GM12875 (cell line): ENCODE measurements around the gene ABTB2.

ENCODE experiments used
- H3K4me3 ChIP-seq: one replicate; pipeline ENCODE4 v1.5.1; 2011; ENCODE audit warnings: low read depth, low read length, control low read depth
- TF ChIP-seq, protein P1 (sequence below): IDR thresholded peaks from 2 replicates; pipeline ENCODE4 v1.5.1; 2011; ENCODE audit warnings: low read depth, mild to moderate bottlenecking, control low read depth, inconsistent platforms, low read length, moderate library complexity, borderline replicate concordance; ENCODE audit not compliant: insufficient read depth

Gene ABTB2

DNA sequence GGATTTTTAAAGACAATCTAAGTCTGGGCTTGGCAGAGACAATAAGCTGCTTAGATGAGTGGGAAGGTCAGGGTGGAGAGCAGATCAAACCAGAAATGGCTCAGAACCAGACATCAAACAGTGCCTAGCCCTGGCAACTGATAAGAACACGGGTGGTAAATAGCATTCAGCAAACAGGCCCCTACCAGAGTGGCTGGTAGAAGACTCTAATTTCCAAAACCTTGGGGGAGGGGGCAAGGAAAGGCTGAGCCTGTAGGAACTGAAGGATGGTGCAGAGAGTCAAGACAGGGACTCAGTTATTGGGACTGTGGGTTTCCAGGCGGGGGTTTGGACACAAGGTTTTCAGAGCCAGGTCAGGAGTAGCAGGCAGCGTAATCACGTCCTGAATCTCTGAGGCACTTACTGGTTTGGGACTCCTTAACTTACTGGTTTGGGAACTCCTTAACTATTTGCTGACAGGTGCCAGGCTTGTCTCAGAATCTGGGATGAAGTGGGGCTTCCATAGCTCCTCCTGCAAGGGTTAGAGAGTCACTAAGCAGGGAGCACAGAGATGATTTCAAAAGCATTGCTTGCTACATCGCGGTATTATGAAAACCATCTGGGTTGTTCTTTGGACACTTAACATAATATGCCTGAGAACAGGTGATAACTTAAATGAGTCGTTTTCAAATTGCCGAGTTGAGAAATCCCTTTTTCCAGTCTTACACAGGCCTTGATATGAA is 5.7 kb upstream of the ABTB2 start:
- H3K4me3 ChIP-seq, result no peak overlapping the region
- TF ChIP-seq, protein P1, sequence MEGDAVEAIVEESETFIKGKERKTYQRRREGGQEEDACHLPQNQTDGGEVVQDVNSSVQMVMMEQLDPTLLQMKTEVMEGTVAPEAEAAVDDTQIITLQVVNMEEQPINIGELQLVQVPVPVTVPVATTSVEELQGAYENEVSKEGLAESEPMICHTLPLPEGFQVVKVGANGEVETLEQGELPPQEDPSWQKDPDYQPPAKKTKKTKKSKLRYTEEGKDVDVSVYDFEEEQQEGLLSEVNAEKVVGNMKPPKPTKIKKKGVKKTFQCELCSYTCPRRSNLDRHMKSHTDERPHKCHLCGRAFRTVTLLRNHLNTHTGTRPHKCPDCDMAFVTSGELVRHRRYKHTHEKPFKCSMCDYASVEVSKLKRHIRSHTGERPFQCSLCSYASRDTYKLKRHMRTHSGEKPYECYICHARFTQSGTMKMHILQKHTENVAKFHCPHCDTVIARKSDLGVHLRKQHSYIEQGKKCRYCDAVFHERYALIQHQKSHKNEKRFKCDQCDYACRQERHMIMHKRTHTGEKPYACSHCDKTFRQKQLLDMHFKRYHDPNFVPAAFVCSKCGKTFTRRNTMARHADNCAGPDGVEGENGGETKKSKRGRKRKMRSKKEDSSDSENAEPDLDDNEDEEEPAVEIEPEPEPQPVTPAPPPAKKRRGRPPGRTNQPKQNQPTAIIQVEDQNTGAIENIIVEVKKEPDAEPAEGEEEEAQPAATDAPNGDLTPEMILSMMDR, result no peak

- TF ChIP-seq, protein P1, result no peak
- H3K4me3 ChIP-seq, result no peak overlapping the region
Observed at GRCh38 chr11:34360046-34360445, 2.2 kb upstream of the ABTB2 start.

- no peak overlapping the region for H3K4me3 ChIP-seq
- TF ChIP-seq, protein P1, result no peak
Observed at GRCh38 chr11:34359548-34359891, 1.7 kb upstream of the ABTB2 start.

DNA sequence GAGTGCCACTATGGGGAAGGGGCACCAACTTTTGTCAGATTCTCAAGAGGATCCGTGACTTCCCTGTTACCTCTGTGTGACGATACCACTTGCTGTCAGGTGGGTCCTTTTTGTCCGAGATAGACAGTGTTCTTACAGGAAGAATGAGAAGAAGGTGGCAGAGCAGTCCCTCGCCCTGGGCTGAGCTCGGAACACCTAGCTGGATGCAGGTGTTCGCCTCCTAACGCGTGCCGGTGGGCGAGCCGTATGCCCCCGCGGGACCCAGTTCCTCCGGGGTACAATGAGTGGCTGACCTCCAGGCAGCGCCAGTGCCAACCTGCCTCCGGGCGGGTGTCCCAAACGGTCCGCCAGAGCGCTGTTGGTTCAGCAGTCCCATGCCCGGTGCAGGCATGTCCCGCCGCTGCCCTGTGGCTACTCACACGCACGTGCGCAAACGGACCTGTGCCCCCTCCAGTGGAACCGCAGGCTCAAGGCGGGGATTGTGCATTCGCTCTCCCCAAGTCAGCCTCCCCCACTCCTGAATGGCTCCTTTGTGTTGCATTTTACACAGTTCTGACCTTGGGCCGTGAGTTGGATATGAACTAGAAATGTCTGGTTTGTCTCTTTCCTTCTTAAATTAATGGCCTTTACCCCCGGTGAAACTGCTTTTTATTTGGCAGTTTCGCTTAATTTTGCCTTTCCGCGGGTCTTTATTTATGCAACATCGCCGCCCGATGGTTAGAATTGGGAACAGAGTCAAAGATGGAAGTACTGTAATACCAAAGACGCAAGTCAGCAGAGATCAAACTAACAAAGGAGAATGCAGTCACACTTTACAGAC is 1.1 kb upstream of the ABTB2 start:
- TF ChIP-seq, protein P1, result peak; percentile 60; the same call in 1 of the 2 replicates
- H3K4me3 ChIP-seq, result peak overlapping the region; percentile 57

GRCh38 chr11:34358258-34358727 is 483 bp upstream of the ABTB2 start:
- H3K4me3 ChIP-seq, result peak overlapping the region; percentile 57
- TF ChIP-seq, protein P1, result no peak

GRCh38 chr11:34356913-34357700 is 703 bp downstream of the ABTB2 start:
- H3K4me3 ChIP-seq, result peak overlapping the region; percentile 54
- TF ChIP-seq, protein P1, result peak; percentile 20; the same call in 1 of the 2 replicates
